GM21515 (cell line): Measurements from ENCODE around the gene TCF12.

Source experiments
- ATAC-seq: cut with Tn5 transposase; IDR thresholded peaks from one replicate; pipeline ENCODE4 v1.9.1; 2021; ENCODE audit not compliant: unreplicated experiment

TCF12 gene

GRCh38 chr15:56918046-56918938, at the start of gene TCF12:
Gene TCF12 (plus strand): TSS chr15:56918644. CDS start chr15:56919914, 1,270 bp downstream.
- ATAC-seq, result peak; percentile 71

GRCh38 chr15:56869573-56869972, 48.9 kb upstream of the TCF12 start:
- no peak for ATAC-seq

- no peak for ATAC-seq
Measured at GRCh38 chr15:56871185-56871584, 47.3 kb upstream of the TCF12 start.

GRCh38 chr15:56871867-56872266, 46.6 kb upstream of the TCF12 start:
- no peak for ATAC-seq

- no peak for ATAC-seq
Measured at GRCh38 chr15:56877255-56877970, 41.0 kb upstream of the TCF12 start.

- ATAC-seq, result no peak
Measured at GRCh38 chr15:56879502-56879901, 38.9 kb upstream of the TCF12 start.

GRCh38 chr15:56883088-56883487, 35.4 kb upstream of the TCF12 start:
- no peak for ATAC-seq

- no peak for ATAC-seq
Measured at GRCh38 chr15:56886363-56886931, 32.0 kb upstream of the TCF12 start.

GRCh38 chr15:56886932-56887781, 31.3 kb upstream of the TCF12 start:
- ATAC-seq, result peak; percentile 85

GRCh38 chr15:56887782-56888438, 30.5 kb upstream of the TCF12 start:
- no peak for ATAC-seq

GRCh38 chr15:56890038-56890437, 28.4 kb upstream of the TCF12 start:
- ATAC-seq, result no peak

GRCh38 chr15:56891852-56892440, 26.5 kb upstream of the TCF12 start:
- ATAC-seq, result no peak

GRCh38 chr15:56892659-56893363, 25.6 kb upstream of the TCF12 start:
- ATAC-seq, result no peak

- no peak for ATAC-seq
Measured at GRCh38 chr15:56893364-56893678, 25.1 kb upstream of the TCF12 start.

- no peak for ATAC-seq
Measured at GRCh38 chr15:56894601-56895000, 23.8 kb upstream of the TCF12 start.

- no peak for ATAC-seq
Measured at GRCh38 chr15:56901931-56902330, 16.5 kb upstream of the TCF12 start.

- ATAC-seq, result no peak
Measured at GRCh38 chr15:56906766-56907165, 11.7 kb upstream of the TCF12 start.

GRCh38 chr15:56910801-56911200, 7.6 kb upstream of the TCF12 start:
- ATAC-seq, result no peak

GRCh38 chr15:56913241-56913640, 5.2 kb upstream of the TCF12 start:
- no peak for ATAC-seq

- no peak for ATAC-seq
Measured at GRCh38 chr15:56913670-56914069, 4.8 kb upstream of the TCF12 start.
